NCI-H460 (cell line): Measurements from ENCODE around the gene YWHAQ. TPM values are rescaled to one million over a fixed set of nuclear protein-coding genes. Genes with fewer than 3 reads are reported as not detected.
"Not testable (repeated sequence)": the region's sequence is repeated elsewhere in the genome, so short reads cannot be mapped to it uniquely, and the experiment has no call there.

Experiments
- DNase-seq: peaks from one replicate; pipeline ENCODE4 v3.0.0-alpha.2; 2016; ENCODE audit warnings: low read depth; ENCODE audit errors: extremely low read depth
- total RNA-seq: library from RNA; depleted of rRNA; stranded (reverse); fragments of >200 nt; shearing (Covaris generic); gene quantifications from 2 replicates; pipeline ENCODE4 v1.2.3, GENCODE V29; 2014

Gene YWHAQ
- total RNA-seq, 1 experiment from 2014 or later, result 443 TPM

DNA sequence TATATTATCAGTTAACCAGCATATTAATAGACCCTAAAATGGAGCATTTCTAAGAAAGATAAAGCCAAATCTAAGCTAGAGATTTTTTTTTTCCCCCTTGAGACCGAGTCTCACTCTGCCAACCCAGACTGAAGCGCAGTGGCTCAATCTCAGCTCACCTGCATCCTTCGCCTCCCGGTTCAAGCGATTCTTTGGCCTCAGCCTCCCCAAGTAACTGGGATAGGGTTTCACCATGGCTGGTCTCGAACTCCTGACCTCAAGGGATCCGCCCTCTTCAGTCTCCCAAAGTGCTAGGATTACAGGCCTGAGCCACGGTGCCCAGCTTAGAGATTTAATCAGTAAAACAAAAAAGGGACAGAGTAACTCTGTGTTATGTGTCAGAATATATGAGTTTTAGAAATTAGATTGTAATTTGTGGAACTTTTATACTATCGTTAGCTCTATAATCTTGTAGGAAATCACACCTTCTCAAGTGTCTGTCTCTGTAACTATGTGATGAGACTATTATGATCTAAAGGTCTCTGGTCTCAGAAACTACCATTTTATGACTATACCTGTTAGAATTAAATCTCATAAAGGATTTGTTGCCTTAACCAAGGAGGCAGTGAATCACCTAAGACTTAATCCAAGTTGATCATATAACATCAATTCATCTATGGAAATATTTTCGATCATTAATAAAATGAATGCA, 34.0 kb downstream of the YWHAQ start:
- no peak for DNase-seq

- DNase-seq, result no peak
These were observed 35.1 kb downstream of the YWHAQ start for GRCh38 chr2:9595746-9596145.

GRCh38 chr2:9595256-9595655, 35.5 kb downstream of the YWHAQ start:
- DNase-seq, result not testable (repeated sequence)

- DNase-seq, result no peak
These were observed 36.3 kb downstream of the YWHAQ start for GRCh38 chr2:9594366-9595054.

DNA sequence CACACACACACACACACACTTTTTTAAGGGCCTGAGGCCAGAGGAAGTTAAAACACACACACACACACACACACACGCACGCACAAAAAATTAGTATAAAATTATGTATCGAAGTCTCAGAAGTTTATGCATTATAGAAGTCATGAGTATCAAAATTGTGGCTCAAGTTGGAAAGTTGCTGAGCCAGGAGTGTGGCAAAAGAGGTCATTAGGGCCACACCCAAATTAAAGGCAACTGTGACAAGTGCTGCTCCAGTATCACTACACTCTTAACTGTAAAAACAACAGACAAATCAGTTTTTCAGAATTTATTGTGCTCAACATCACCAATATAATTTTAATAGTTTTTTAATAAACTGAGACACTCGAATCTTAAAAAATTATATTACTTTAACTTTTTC, 36.9 kb downstream of the YWHAQ start:
- no peak for DNase-seq

- no peak for DNase-seq
These were observed 38.1 kb downstream of the YWHAQ start for GRCh38 chr2:9592699-9593098.

DNA sequence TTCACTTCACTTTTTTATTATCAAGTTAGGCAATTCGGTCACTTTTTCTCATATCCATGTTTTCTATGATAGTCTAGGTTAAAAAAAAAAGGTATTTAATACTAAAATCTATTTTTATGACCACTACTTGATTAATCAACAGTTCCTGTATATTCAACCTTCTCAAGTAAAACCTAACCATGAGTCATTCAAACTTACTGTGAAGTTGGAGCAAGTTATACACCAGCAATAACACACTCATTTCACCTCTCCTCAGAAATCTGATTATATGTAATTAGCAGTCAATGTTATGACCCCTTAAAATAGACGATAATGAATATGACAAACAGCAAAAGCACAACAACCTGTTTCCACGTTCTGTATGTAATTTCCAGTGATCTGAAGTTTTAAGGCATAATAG, 40.2 kb downstream of the YWHAQ start:
- DNase-seq, result no peak

DNA sequence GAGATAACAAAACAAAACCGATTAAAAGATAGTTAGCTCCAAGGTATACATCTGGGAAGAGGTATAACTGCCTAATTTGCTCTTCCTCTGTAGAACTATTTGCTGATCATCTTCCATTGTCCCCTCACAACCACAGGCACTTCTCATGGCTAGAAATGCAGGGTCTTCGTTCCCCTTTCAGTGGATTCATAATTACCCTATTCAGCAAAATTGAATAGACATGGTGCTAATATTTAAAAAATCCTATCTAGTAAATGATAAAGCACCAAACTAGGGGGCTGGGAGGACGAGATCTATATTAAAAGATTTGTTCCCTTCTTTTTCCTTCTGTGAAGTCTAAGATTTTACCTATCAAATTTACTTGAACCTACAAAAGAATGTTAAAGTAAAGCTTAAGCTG, 44.3 kb downstream of the YWHAQ start:
- DNase-seq, result no peak

DNA sequence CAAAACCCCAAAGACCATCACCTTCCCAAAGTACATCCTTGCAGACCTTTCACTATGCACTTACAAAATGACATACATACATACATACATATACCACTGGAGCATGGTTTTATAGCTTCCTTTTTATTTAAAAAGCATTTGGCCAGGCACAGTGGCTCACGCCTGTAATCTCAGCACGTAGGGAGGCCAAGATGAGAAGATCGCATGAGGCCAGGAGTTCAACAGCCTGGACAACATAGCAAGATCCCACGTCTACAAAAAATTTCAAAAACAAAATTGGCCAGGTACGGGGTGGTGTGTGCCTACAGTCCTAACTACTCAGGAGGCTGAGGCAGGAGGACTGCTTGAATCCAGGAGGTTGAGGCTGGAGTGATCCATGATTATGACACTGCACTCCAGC, 45.3 kb downstream of the YWHAQ start:
- no peak for DNase-seq

DNA sequence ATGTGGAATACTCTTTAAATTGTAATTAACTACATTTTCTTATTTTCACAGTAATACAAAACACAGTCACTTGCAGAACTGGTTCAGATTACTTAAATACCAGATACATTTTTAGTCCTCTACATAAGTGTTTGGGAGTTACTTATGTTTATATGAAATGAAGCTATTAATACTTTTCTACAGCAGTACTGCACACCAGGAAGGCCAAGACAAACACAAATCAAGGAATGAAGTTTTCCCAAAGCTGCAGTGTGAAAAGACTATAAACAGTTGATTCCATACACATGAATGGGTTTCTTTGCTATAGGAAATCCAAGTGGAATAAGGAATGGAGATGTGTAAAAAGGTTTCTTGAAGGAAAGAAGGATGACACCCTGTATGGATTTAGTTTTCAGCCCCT, 45.9 kb downstream of the YWHAQ start:
- not testable (repeated sequence) for DNase-seq

DNA sequence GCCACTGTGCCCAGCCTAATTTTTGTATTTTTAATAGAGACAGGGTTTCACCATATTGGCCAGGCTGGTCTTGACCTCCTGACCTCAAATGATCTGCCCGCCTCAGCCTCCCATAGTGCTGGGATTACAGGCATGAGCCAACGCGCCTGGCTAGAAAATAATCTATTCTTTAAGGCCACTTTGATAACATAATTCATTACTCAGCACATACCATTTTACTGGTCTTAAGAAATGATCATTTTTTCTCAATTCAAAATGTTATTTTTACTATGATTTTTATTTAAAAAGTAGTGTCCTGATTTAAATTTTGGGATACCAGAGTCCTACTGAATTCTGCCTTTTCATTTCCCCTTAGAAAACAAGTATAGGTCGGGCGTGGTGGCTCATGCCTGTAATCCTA, 48.2 kb downstream of the YWHAQ start:
- DNase-seq, result no peak

DNA sequence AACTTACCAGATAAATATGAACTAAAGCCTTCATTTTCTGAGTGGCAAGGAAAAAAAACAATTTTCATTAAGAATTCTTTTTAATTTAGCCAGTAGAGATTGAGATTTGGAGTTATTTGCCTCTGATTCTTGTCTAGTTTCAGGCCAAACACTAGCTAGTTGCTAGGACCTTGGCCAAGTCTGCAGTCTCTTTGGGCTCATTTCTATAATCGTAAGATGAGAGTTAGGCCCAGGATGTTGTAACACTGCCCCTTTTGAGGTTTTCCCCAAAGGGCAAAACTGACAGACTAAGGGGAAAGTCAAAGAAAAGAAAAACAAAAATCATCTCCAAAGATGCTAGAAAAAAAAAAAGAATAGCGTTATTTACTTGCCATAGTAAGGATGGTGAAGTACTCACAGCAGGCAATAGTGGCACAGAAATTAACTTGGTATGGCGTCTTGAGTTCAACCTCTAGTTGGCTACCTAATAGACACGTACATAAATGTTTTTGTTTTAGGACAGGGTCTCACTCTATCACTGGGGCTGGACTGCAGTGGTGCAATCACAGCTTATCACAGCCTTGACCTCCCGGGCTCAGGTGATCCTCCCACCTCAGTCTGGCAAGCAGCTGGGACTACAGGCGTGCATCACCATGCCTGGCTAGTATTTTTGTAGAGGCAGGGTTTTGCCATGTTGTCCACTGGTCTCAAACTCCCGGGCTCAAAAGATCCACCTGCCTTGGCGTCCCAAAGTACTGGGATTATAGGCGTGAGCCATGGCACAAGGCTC, 52.1 kb downstream of the YWHAQ start:
- no peak for DNase-seq

GRCh38 chr2:9574331-9574730, 56.5 kb downstream of the YWHAQ start:
- no peak for DNase-seq

- no peak for DNase-seq
These were observed 57.0 kb downstream of the YWHAQ start for GRCh38 chr2:9573840-9574239.

DNA sequence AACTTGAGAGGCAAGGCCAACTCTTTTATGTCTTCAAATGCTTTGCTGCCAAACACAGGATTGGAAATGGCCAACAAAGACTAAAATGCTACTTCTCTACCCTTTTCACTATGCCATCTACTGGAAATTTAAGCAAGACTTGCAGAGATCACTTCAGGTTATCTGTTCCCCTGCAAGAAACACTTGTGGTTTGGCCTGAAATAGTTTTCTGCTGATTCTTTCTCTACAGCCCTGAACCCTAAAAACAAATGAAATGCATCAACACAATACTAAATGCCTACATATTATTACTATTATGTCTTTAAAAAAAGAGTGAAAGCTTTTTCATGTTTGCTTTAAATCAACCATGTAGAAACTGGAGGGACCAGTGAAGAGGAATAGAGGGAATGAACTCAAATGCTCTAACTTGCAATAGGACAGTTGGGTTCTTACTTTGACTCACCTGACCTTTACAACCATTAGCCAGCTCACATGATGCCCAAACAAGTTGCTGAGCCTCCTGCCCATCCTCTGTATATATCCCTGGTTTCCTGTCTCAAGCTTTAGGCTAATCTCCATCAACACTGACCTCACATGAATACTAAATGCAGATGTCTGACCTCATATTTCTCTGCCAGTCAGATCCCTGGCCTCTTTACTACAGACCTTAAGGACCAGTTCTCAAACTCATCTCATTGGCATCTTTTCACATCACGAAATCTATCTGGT, 57.6 kb downstream of the YWHAQ start:
- DNase-seq, result no peak

- no peak for DNase-seq
These were observed 60.4 kb downstream of the YWHAQ start for GRCh38 chr2:9570182-9571060.

GRCh38 chr2:9565436-9566153, 65.2 kb downstream of the YWHAQ start:
- DNase-seq, result peak; percentile 77

DNA sequence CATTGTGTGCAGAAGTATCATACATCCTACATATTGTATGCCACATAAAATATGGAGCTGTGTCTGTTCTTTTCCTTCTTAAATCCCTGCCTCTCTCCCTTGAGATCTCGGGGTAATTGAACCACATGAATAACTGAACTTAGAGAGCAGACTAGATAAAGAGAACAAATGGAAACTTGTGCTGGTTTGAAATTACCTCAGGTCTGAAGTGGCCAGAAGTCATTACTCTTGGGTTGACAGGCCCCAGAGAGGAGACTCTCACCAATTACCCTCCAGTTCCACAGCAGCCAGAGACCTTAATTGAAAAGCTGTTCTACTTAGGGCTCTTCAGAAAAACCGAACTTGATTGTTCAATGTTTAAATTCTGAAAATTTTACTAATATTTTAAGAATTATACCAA, 70.2 kb downstream of the YWHAQ start:
- no peak for DNase-seq

- no peak for DNase-seq
These were observed 71.8 kb downstream of the YWHAQ start for GRCh38 chr2:9558948-9559381.
